SU-DHL-6 (cell line): Measurements from ENCODE around the gene SLC38A10.

ENCODE experiments used
- CTCF ChIP-seq: fragments of 200-600 bp; sonication (generic); IDR thresholded peaks from one replicate; pipeline ENCODE4 v1.5.1; 2017; ENCODE audit warnings: antibody characterized with exemption, mild to moderate bottlenecking, low read length, moderate library complexity; ENCODE audit not compliant: insufficient read depth, poor library complexity, severe bottlenecking
- EZH2phosphoT487 ChIP-seq: fragments of 200-600 bp; sonication (generic), shearing (Covaris generic); conservative IDR thresholded peaks from 2 replicates; pipeline ENCODE4 v1.6.1; 2018; ENCODE audit warnings: mild to moderate bottlenecking, antibody characterized with exemption, low read length, moderate library complexity, mixed read lengths

DNA sequence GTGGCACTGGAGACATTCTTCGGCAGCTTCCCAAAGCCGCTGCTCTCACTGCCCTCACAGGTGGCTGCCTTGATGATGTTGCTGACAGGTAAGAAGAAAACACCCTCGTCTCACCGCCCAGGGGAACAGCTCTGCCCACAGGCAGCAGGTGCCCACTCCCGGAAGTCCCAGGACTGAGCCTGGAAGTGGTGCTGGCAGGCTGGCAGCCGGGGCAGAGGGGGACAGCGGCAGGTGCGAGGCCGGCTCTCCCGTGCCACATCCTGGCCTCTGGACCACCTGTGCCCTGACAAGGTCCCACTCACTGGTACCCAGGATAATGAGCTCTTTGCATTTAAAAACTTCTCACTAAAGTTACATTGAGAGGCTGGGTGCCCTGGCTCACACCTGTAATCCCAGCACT lies 92.8 kb downstream of the SLC38A10 start:
- TF ChIP-seq CTCF = no peak
- no peak for TF ChIP-seq EZH2phosphoT487
